Fibroblast of villous mesenchyme (primary cell): ENCODE data around the gene NCR2. TPM values are rescaled to one million over a fixed set of nuclear protein-coding genes. Genes with fewer than 3 reads are reported as not detected.

Experiments
- DNase-seq: peaks from one replicate; pipeline ENCODE4 v3.0.0-alpha.2; 2010; ENCODE audit warnings: low read depth
- H3K4me3 ChIP-seq: 2 replicates; pipeline ENCODE4 v1.5.1; 2011; ENCODE audit warnings: low read depth, mild to moderate bottlenecking, low read length
- CTCF ChIP-seq: IDR thresholded peaks from 2 replicates; pipeline ENCODE4 v1.5.1; 2012; ENCODE audit warnings: low read depth, mild to moderate bottlenecking, low read length; ENCODE audit not compliant: insufficient read depth
- total RNA-seq: library from RNA; depleted of rRNA; stranded (reverse); fragments of >200 nt; gene quantifications from 2 replicates; pipeline ENCODE4 v1.2.3, GENCODE V29; 2012

Gene NCR2
- total RNA-seq, 1 donor, result not detected

GRCh38 chr6:41356825-41357224 is 21.4 kb downstream of the NCR2 start:
- TF ChIP-seq CTCF, result no peak
- no peak for DNase-seq

GRCh38 chr6:41358503-41358902 is 23.1 kb downstream of the NCR2 start:
- TF ChIP-seq CTCF, result no peak
- no peak overlapping the region for H3K4me3 ChIP-seq
- DNase-seq, result no peak

More at GRCh38 chr6:41356825-41357224, 21.4 kb downstream of the NCR2 start:
- no peak overlapping the region for H3K4me3 ChIP-seq

- no peak for DNase-seq
- TF ChIP-seq CTCF, result no peak
- no peak overlapping the region for H3K4me3 ChIP-seq
Observed at GRCh38 chr6:41359617-41360313, 24.4 kb downstream of the NCR2 start.

GRCh38 chr6:41360314-41360685 is 24.9 kb downstream of the NCR2 start:
- H3K4me3 ChIP-seq, result no peak overlapping the region
- no peak for DNase-seq
- no peak for TF ChIP-seq CTCF

GRCh38 chr6:41366150-41366549 is 30.7 kb downstream of the NCR2 start:
- TF ChIP-seq CTCF, result no peak
- DNase-seq, result no peak
- no peak overlapping the region for H3K4me3 ChIP-seq

- no peak for DNase-seq
- no peak for TF ChIP-seq CTCF
- no peak overlapping the region for H3K4me3 ChIP-seq
Observed at GRCh38 chr6:41367061-41367460, 31.7 kb downstream of the NCR2 start.

GRCh38 chr6:41367700-41368099 is 32.3 kb downstream of the NCR2 start:
- H3K4me3 ChIP-seq, result no peak overlapping the region
- peak; percentile 54 for DNase-seq
- TF ChIP-seq CTCF, result peak; percentile 83
